HEK293T (cell line): ENCODE measurements around the gene LRRC3C.

ENCODE experiments used
- CTCF ChIA-PET: fragments of 350-600 bp; formaldehyde crosslinking; extraction: SDS; loops from one replicate; lab custom pipeline; 2021; ENCODE audit warnings: antibody characterized with exemption, inconsistent platforms; lab: Yijun Ruan, JAX
- POLR2A ChIA-PET: fragments of 350-600 bp; formaldehyde crosslinking; extraction: SDS; loops from one replicate; lab custom pipeline; 2020; ENCODE audit warnings: antibody characterized with exemption, inconsistent platforms; lab: Yijun Ruan, JAX
- DNase-seq: peaks from one replicate; pipeline ENCODE4 v3.0.0; 2012; ENCODE audit warnings: mixed read lengths; ENCODE audit errors: extremely low spot score
- ARNT ChIP-seq: fragments of 450-650 bp; IDR thresholded peaks from 2 replicates; pipeline ENCODE4 v1.6.1; 2017; ENCODE audit warnings: mild to moderate bottlenecking
- BHLHE40 ChIP-seq: fragments of 450-650 bp; IDR thresholded peaks from 2 replicates; pipeline ENCODE4 v1.6.1; 2016; ENCODE audit warnings: mild to moderate bottlenecking, moderate library complexity, borderline replicate concordance
- CTBP1 ChIP-seq: fragments of 450-650 bp; IDR thresholded peaks from 2 replicates; pipeline ENCODE4 v1.6.1; 2016; ENCODE audit warnings: borderline replicate concordance
- ELF4 ChIP-seq: fragments of 450-650 bp; IDR thresholded peaks from 2 replicates; pipeline ENCODE4 v1.6.1; 2017; ENCODE audit warnings: antibody characterized with exemption
- FOXA1 ChIP-seq: fragments of 450-650 bp; IDR thresholded peaks from 2 replicates; pipeline ENCODE4 v1.6.1; 2016; ENCODE audit warnings: mild to moderate bottlenecking
- FOXK2 ChIP-seq: fragments of 450-650 bp; IDR thresholded peaks from 2 replicates; pipeline ENCODE4 v1.6.1; 2016; ENCODE audit warnings: mild to moderate bottlenecking
- FOXM1 ChIP-seq: fragments of 450-650 bp; IDR thresholded peaks from 2 replicates; pipeline ENCODE4 v1.6.1; 2017; ENCODE audit warnings: mild to moderate bottlenecking, borderline replicate concordance
- HDGF ChIP-seq: fragments of 450-650 bp; IDR thresholded peaks from 2 replicates; pipeline ENCODE4 v1.6.1; 2017; ENCODE audit warnings: antibody characterized with exemption, borderline replicate concordance
- L3MBTL2 ChIP-seq: fragments of 450-650 bp; conservative IDR thresholded peaks from 2 replicates; pipeline ENCODE4 v1.6.1; 2016; ENCODE audit warnings: mild to moderate bottlenecking
- LEF1 ChIP-seq: fragments of 450-650 bp; IDR thresholded peaks from 2 replicates; pipeline ENCODE4 v1.6.1; 2017; ENCODE audit warnings: mild to moderate bottlenecking, borderline replicate concordance
- NFRKB ChIP-seq: fragments of 450-650 bp; IDR thresholded peaks from 2 replicates; pipeline ENCODE4 v1.6.1; 2016; ENCODE audit warnings: mild to moderate bottlenecking, moderate library complexity
- SP1 ChIP-seq: fragments of 450-650 bp; IDR thresholded peaks from 2 replicates; pipeline ENCODE4 v1.6.1; 2017
- SUZ12 ChIP-seq: fragments of 450-650 bp; IDR thresholded peaks from 2 replicates; pipeline ENCODE4 v1.6.1; 2016; ENCODE audit warnings: mild to moderate bottlenecking
- TARDBP ChIP-seq: fragments of 450-650 bp; IDR thresholded peaks from 2 replicates; pipeline ENCODE4 v1.6.1; 2016
- ZNF384 ChIP-seq: fragments of 450-650 bp; IDR thresholded peaks from 2 replicates; pipeline ENCODE4 v1.6.1; 2016
- TF ChIP-seq, protein P1 (sequence below): fragments of 450-650 bp; IDR thresholded peaks from 2 replicates; pipeline ENCODE4 v1.6.1; 2016

LRRC3C gene

DNA sequence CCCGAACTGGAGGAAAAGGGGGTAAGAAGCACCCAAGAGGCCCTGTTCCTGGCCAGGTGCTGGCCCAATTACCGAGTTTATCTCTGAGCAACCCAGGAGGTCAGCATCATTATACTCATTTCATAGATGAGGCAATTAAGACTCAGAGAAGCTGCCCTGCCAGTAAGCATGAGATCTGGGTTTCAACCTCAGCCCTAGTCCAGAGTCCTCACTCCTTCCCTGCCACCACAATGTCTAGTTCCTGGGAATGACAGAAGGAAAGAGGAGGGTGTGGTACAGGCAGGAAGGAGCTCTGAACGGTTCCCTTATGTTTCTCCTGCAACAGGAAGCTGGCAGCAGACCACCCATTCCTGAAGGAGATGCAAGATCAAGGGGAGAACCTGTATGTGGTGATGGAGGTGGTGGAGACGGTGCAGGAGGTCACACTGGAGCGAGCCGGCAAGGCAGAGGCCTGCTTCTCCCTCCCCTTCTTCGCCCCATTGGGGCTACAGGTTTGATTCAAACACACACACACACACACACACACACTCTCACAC is 42.7 kb downstream of the LRRC3C start:
- CTCF ChIA-PET: interaction anchor here (1.0 kb wide), 1 partner anchor 12 kb away, joined by 3 read pairs; no protein-coding TSS in a partner anchor

GRCh38 chr17:39971076-39971603 is 43.6 kb downstream of the LRRC3C start:
- no peak for DNase-seq
- TF ChIP-seq SP1: no peak
- TF ChIP-seq, protein P1, sequence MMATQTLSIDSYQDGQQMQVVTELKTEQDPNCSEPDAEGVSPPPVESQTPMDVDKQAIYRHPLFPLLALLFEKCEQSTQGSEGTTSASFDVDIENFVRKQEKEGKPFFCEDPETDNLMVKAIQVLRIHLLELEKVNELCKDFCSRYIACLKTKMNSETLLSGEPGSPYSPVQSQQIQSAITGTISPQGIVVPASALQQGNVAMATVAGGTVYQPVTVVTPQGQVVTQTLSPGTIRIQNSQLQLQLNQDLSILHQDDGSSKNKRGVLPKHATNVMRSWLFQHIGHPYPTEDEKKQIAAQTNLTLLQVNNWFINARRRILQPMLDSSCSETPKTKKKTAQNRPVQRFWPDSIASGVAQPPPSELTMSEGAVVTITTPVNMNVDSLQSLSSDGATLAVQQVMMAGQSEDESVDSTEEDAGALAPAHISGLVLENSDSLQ: no peak
- TF ChIP-seq L3MBTL2: no peak
- no peak for TF ChIP-seq FOXA1
- POLR2A ChIA-PET: interaction anchor here (0.6 kb wide), 1 partner anchor 148 kb away, joined by 4 read pairs; no protein-coding TSS in a partner anchor
- CTCF ChIA-PET: interaction anchor here (1.0 kb wide), 1 partner anchor 12 kb away, joined by 3 read pairs; no protein-coding TSS in a partner anchor

More for the DNA sequence above, 42.7 kb downstream of the LRRC3C start:
- no peak for DNase-seq
- POLR2A ChIA-PET: interaction anchor here (0.6 kb wide), 1 partner anchor 149 kb away, joined by 4 read pairs; no protein-coding TSS in a partner anchor
- TF ChIP-seq CTBP1: no peak
- no peak for TF ChIP-seq ARNT
- TF ChIP-seq NFRKB: no peak
- no peak for TF ChIP-seq BHLHE40
- no peak for TF ChIP-seq FOXM1
- TF ChIP-seq, protein P1: no peak
- TF ChIP-seq LEF1: no peak
- TF ChIP-seq ELF4: no peak
- no peak for TF ChIP-seq FOXA1
- TF ChIP-seq FOXK2: no peak
- no peak for TF ChIP-seq L3MBTL2
- no peak for TF ChIP-seq TARDBP
- no peak for TF ChIP-seq SUZ12
- no peak for TF ChIP-seq HDGF
- no peak for TF ChIP-seq SP1

DNA sequence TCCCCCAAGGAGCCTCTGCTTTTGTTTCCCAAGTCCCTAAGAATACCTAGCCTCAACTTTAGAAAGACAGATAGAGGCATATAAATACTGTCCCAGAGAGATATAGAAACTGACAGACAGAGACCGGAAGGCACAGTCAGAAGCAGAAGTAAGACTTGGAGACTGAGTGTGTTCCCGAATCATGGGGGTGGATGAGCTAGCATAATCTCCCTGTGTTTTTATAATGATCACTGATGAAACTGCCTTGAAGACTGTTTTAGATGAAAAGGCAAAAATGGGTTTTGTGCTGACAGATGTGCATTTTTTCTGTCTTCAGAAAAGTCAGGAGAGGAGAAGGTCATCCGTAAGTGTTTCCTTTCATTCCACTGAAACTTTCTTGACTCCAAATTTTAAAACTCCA is 44.7 kb downstream of the LRRC3C start:
- CTCF ChIA-PET: interaction anchor here (0.6 to 1.8 kb wide), 2 partner anchors 14 to 50 kb away, joined by 3 to 4 read pairs; no protein-coding TSS in a partner anchor
- POLR2A ChIA-PET: interaction anchor here (0.8 kb wide), 1 partner anchor 8 kb away, joined by 4 read pairs; the partner anchor contains the start of gene PSMD3
- no peak for TF ChIP-seq SP1
- TF ChIP-seq ELF4: no peak
- no peak for TF ChIP-seq SUZ12
- TF ChIP-seq NFRKB: no peak
- TF ChIP-seq, protein P1: no peak
- TF ChIP-seq ARNT: no peak
- TF ChIP-seq LEF1: no peak
- no peak for TF ChIP-seq TARDBP
- TF ChIP-seq FOXM1: no peak
- TF ChIP-seq FOXA1: no peak
- no peak for DNase-seq

DNA sequence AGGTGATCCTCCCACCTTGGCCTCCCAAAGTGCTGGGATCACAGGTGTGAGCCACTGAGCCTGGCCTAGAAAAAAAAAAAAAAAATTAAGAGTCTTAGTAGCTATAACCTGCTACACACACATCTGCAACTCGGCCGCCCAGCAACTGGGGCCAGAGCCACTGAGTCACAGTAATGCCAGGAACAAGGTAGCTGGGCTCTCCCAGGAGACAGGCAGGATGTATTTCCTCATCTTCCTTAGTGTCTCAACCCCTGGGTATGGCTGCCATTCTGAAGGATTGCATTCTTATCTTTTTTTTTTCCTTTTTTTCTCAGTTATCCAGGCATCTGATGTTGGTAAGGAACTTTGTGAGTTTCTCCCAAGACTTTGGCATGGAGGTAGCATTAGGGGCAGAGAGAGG is 46.0 kb downstream of the LRRC3C start:
- CTCF ChIA-PET: interaction anchor here (1.8 kb wide), 1 partner anchor 15 kb away, joined by 4 read pairs; no protein-coding TSS in a partner anchor
- DNase-seq: no peak
- POLR2A ChIA-PET: no interaction called here
- TF ChIP-seq NFRKB: no peak

DNA sequence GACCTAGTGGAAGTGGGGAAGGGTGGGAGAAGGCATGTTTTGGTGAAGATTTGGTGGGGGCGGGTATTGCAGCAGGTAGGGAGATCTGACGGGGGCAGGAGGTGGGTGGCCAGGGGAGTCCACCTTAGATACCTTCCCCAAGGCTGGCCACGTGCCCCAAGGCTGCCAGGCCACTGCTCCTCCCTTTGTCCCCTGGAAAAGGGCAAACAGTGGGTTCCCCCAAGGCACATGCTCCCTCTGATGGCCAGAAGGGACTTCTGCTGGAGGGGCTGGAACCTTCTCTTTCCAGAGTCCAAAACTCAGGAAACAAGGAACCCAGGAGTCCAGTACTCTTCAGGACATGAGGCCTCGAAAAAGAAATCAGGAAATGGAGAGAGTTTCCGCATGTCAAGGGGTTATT is 46.9 kb downstream of the LRRC3C start:
- TF ChIP-seq SP1 (no peak), LEF1 (no peak), FOXK2 (no peak), FOXA1 (no peak), HDGF (no peak), CTBP1 (no peak), ARNT (no peak), FOXM1 (no peak), ZNF384 (no peak), BHLHE40 (no peak), TARDBP (no peak), SUZ12 (no peak), NFRKB (no peak)
- TF ChIP-seq, protein P1: no peak
- DNase-seq: no peak
- POLR2A ChIA-PET: no interaction called here
- CTCF ChIA-PET: no interaction called here

- TF ChIP-seq FOXA1 (no peak), ZNF384 (no peak), FOXK2 (no peak), NFRKB (no peak)
- TF ChIP-seq, protein P1: no peak
- no peak for DNase-seq
- POLR2A ChIA-PET: interaction anchor here (0.7 to 1.1 kb wide), 3 partner anchors 10 to 146 kb away, joined by 3 to 4 read pairs (median 3); partner anchors contain the start of gene MSL1
- CTCF ChIA-PET: interaction anchor here (0.6 to 2.0 kb wide), 4 partner anchors 12 to 60 kb away, joined by 3 to 6 read pairs (median 4); no protein-coding TSS in a partner anchor
Observed at GRCh38 chr17:39975801-39976200, 48.3 kb downstream of the LRRC3C start.
